SK-N-SH treated with all-trans-retinoic acid at 6 μM for 48 hours (cell line): ENCODE results near the gene ELP4.

Experiments
- SNAI2 ChIP-seq: fragments of 250-450 bp; sonication (Bioruptor Pico); IDR thresholded peaks from 2 replicates; pipeline ENCODE4 v1.5.0; 2020; ENCODE audit warnings: mild to moderate bottlenecking, moderate library complexity
- TCF4 ChIP-seq: fragments of 250-450 bp; sonication (Bioruptor Pico); IDR thresholded peaks from 2 replicates; pipeline ENCODE4 v1.8.0; 2021; ENCODE audit warnings: mild to moderate bottlenecking, moderate library complexity, borderline replicate concordance
- ZC3H10 ChIP-seq: fragments of 250-450 bp; sonication (Bioruptor Pico); IDR thresholded peaks from 2 replicates; pipeline ENCODE4 v1.5.1; 2021; ENCODE audit warnings: mild to moderate bottlenecking, moderate library complexity
- ZNF70 ChIP-seq: fragments of 450-650 bp; formaldehyde crosslinking; IDR thresholded peaks from 2 replicates; pipeline ENCODE4 v1.5.0; 2020; ENCODE audit warnings: mild to moderate bottlenecking, moderate library complexity

DNA sequence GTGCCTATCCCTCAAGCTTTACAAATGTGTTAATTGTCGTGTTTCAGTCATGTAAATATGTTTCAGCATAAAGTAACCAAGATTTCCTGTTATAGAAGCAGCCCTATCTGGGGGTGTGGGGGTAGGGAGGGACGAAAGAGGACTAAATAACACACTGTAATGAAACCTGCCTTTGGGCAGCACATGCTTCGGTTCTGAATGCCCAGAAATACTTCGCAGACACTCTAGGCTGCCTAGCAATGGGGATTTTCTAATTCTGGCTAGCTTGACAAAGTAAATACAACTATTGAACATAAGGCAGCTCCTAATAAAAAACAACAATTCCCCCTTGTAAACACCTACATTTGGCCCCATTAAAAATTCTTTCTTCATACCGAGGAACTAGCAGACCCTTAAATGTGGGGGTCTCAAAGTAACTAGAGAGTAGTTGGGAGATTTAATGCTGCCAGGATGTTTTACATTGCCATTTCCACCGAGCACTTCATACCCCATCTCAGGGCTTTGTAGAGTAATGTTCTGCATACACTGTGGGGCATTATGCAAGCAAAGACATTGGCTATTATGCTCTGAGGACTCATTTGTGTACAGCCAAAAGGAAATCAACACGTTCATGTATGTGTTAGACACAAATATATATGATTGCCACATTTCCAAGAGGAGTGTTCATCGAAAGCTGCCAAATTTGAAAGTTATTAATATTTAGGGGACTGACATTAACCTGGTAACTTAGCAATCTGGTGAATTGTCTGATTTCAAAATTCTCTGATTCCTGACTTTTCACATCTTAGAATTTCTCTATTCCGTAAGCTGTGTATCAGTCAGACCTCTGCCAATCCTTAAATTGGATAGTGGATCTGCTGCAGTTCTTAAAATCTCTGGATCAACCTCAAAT, 259.4 kb downstream of the ELP4 start:
- TF ChIP-seq ZNF70 (CRISPR knock-in tag) (no peak), ZC3H10 (CRISPR knock-in tag) (no peak), TCF4 (CRISPR knock-in tag) (no peak), SNAI2 (CRISPR knock-in tag) (no peak)
